Uterus (tissue), 2 donors: ENCODE results near the gene INPP5D.

Experiments
- CTCF ChIP-seq, 4 experiments: fragments of 200-600 bp in 2 of 4; fragments of 450-650 bp in 2 of 4; sonication (generic) in 2 of 4; IDR thresholded peaks; one replicate each; pipeline ENCODE4 v1.5.1; 2016 to 2019; ENCODE audit warnings: antibody characterized with exemption in 4 of 4, mild to moderate bottlenecking in 2 of 4, moderate library complexity in 1 of 4
- POLR2A ChIP-seq, 2 donors: fragments of 450-650 bp; IDR thresholded peaks; one replicate each; pipeline ENCODE4 v1.6.1; 2016; ENCODE audit warnings: antibody characterized with exemption in 2 of 2, mild to moderate bottlenecking in 1 of 2, moderate library complexity in 1 of 2

GRCh38 chr2:233193738-233194137 lies 133.6 kb downstream of the INPP5D start:
- TF ChIP-seq CTCF (IDR thresholded peaks at IDR 0.05) = no peak
- TF ChIP-seq POLR2A (IDR thresholded peaks at IDR 0.05) = no peak
